Activated naive CD8-positive, alpha-beta T cell (primary cell): Measurements from ENCODE around the gene TMEM220.
A peak's percentile ranks its signal among the peaks of the same experiment; 100 is the strongest.
"Not testable (repeated sequence)": the region's sequence is repeated elsewhere in the genome, so short reads cannot be mapped to it uniquely, and the experiment has no call there.

ENCODE experiments used
- H3K27ac Mint-ChIP-seq: one replicate; pipeline ENCODE4 v1.8.0; 2021; ENCODE audit warnings: mixed read lengths
- H3K27me3 Mint-ChIP-seq: one replicate; pipeline ENCODE4 v1.8.0; 2021; ENCODE audit warnings: mixed read lengths
- H3K36me3 Mint-ChIP-seq: one replicate; pipeline ENCODE4 v1.8.0; 2021; ENCODE audit warnings: mixed read lengths
- H3K4me1 Mint-ChIP-seq: one replicate; pipeline ENCODE4 v1.8.0; 2021; ENCODE audit warnings: low read depth, mixed read lengths
- H3K4me3 Mint-ChIP-seq: one replicate; pipeline ENCODE4 v1.8.0; 2021; ENCODE audit warnings: mild to moderate bottlenecking, mixed read lengths
- H3K9me3 Mint-ChIP-seq: one replicate; pipeline ENCODE4 v1.8.0; 2021; ENCODE audit warnings: low read depth, mixed read lengths

The TMEM220 gene

DNA sequence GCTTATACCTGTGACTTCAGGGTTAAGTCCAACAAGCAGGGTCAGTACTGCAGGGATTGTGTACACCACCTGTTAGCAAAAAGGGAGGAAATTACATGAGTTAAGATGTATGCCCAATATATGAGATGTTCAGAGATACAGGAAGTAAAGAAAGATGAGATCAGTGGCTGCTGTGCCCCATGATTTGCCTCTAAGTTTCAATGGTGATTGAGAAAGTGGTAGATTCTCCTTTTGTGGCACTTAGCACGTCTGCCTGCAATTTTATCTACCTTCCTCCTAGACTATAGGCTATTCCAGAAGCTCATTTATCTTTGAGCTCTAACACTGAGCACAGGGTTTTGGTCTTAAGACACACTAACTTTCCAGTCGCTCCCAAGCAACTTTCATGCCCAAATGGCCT, 3.6 kb downstream of the TMEM220 start:
- H3K27ac Mint-ChIP-seq = peak overlapping the region; percentile 70
- no peaks in the 10 kb centered on the region for H3K9me3 Mint-ChIP-seq
- no peak overlapping the region for H3K4me3 Mint-ChIP-seq
- no peaks in the 10 kb centered on the region for H3K36me3 Mint-ChIP-seq
- H3K4me1 Mint-ChIP-seq = peaks cover 25% of the 10 kb centered on the region
- H3K27me3 Mint-ChIP-seq = no peaks in the 10 kb centered on the region

DNA sequence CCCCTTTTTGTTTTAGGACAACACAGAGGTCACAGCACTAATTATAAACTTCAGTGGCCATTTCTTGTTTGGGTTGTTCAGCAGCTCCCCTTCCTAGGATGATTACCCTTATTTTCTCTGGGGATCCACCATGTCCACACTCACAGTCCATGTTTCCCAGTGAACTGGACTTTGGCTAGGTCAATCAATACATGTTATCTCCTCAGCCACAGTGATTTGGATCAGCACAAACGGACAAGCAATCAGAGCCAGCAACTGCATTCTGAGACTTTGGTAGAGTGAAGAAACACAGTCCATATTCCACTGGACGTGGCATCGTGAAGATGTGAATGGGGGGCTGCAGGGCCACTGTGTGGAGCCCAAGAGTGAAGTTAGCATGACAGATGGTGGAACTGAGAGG, 4.6 kb downstream of the TMEM220 start:
- Mint-ChIP-seq H3K27ac (peak overlapping the region; percentile 65), H3K36me3 (no peaks in the 10 kb centered on the region), H3K4me3 (no peak overlapping the region), H3K4me1 (peaks cover 19% of the 10 kb centered on the region), H3K9me3 (no peaks in the 10 kb centered on the region), H3K27me3 (no peaks in the 10 kb centered on the region)

DNA sequence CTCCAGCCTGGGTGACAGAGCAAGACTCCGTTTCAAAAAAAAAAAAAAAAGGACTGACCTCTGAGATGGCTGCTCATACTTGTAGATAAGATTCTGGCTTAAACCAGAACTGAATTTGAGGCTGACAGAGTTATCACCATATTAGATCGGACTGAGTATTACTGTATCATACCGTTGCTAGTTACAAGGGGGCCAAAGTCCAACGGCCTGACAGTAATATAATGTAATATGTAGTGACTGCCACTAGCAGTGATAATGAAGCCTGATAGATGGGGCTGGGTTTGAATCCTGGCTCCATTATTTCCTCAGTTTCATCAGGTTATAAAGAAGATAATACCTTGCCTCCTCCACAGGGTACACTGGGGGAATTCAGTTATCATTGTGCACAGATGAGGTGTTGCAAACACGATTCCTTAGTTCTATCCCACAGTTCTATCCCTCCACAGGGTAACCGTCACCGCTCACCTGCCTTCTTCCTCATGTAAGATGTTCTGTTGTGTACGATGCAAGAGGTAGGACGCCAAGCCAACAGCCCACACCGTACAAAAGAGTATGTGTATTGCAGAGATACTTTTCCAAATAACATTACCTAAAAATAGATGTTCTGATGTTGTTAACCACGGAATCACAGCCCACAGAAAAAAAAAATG, 5.2 kb downstream of the TMEM220 start:
- peaks cover 17% of the 10 kb centered on the region for H3K4me1 Mint-ChIP-seq
- no peaks in the 10 kb centered on the region for H3K27me3 Mint-ChIP-seq
- no peaks in the 10 kb centered on the region for H3K9me3 Mint-ChIP-seq
- peak overlapping the region; percentile 65 for H3K27ac Mint-ChIP-seq
- no peak overlapping the region for H3K4me3 Mint-ChIP-seq
- no peaks in the 10 kb centered on the region for H3K36me3 Mint-ChIP-seq

DNA sequence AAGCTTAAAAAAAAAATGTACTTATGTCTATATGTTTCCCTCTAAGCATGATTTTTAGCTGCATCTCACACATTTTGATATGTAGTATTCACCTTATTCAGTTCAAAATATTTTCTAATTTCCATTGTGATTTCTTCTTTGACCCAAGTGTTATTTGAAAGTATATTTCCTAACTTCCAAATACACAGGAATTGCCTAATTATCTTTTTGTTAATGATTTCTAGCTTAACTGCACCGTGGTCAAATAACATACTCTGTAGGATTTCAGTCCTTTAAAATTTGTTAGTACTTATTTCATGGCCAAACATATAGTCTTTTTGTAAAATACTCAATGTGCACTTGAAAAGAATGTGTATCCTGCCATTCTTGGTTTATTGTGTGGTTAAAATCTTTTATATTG, 11.3 kb downstream of the TMEM220 start:
- Mint-ChIP-seq H3K9me3 (no peaks in the 10 kb centered on the region), H3K36me3 (peaks cover 12% of the 10 kb centered on the region), H3K27ac (peak overlapping the region; percentile 81), H3K4me1 (peaks cover 9% of the 10 kb centered on the region), H3K4me3 (no peak overlapping the region), H3K27me3 (no peaks in the 10 kb centered on the region)

DNA sequence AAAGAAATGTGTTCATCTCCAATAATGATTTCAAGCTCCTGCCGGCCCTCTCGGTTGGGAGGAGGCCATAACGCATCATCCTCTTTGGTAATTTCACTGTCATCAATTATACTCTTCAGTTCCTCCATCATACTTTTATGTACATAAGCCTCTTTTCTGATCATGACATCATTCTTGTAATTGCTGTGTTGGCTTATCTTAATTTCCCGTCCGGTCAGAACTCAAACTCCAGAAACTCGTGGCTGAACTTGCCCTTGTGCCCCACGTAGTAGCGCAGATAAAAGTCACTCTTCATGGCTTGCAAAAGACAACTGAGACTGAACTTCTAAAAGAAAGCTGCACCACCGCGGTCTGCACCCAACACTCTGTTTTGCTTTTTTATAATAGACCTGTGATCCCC, 13.6 kb downstream of the TMEM220 start:
- Mint-ChIP-seq H3K9me3 (no peaks in the 10 kb centered on the region), H3K4me3 (no peak overlapping the region), H3K27ac (peak overlapping the region; percentile 79), H3K36me3 (peaks cover 14% of the 10 kb centered on the region), H3K27me3 (no peaks in the 10 kb centered on the region), H3K4me1 (peaks cover 9% of the 10 kb centered on the region)

DNA sequence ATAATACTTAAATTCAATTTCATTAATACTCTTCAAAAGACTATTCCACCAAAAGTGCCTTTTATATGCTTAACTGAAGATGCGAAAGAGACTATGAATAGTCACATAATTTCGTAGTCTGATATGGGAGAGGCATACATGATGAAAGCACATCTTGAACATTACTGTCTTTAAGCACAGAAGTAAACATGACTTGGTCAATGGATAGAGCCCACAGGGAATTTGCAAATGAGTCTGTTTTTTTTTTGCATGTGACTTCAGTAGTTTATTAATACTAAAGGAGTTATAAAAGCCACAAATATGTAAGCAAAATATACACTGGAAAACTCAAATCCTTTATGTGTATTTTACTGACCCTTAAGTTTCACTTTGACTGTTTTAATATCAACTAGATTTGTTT, 16.5 kb downstream of the TMEM220 start:
- Mint-ChIP-seq H3K4me1 (peaks cover 18% of the 10 kb centered on the region), H3K4me3 (no peak overlapping the region), H3K27ac (peak overlapping the region; percentile 22), H3K9me3 (no peaks in the 10 kb centered on the region), H3K36me3 (peaks cover 18% of the 10 kb centered on the region), H3K27me3 (no peaks in the 10 kb centered on the region)

DNA sequence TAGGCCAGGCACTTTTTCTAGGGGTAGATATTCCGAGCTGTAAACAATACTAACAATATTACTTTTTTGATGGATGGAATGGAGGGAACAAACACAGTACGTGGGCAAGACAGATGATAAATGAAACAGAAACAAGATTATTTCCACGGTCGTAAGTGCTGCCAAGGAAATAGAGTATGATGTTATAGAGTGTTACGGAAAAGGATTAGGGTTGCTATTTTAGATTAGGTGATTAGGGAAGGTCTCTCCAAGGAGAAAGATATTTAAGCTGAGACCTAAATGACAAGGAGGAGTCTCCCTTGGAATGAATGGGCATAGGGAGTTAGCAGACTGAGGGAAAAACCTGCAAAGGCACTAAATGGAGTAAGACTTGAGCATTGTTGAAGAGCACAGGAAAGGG, 24.1 kb downstream of the TMEM220 start:
- H3K27me3 Mint-ChIP-seq = no peaks in the 10 kb centered on the region
- peaks cover 11% of the 10 kb centered on the region for H3K36me3 Mint-ChIP-seq
- peaks cover 70% of the 10 kb centered on the region for H3K4me1 Mint-ChIP-seq
- no peak overlapping the region for H3K4me3 Mint-ChIP-seq
- no peaks in the 10 kb centered on the region for H3K9me3 Mint-ChIP-seq
- H3K27ac Mint-ChIP-seq = peak overlapping the region; percentile 82

DNA sequence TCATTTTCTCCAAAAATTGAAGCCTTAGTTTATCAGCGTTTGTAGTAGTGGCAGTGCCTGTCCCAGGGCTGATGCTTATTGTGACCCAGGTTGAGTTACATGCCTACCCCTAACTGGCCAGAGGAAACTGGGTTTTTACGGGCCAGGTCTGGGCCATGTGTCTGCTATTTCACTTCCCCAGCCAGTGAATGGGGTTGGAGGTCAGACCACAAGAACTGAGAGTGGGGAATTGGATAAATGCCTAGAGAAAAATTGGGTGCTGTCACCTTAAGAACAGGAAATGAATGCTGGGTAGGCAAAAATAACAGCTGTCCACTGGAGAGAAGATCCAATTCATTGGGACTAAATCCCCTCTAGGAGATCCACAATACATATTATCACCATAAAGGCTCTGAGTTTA, 27.2 kb downstream of the TMEM220 start:
- Mint-ChIP-seq H3K9me3 (no peaks in the 10 kb centered on the region), H3K4me1 (peaks cover 73% of the 10 kb centered on the region), H3K27me3 (no peaks in the 10 kb centered on the region), H3K36me3 (peaks cover 10% of the 10 kb centered on the region), H3K27ac (peak overlapping the region; percentile 82), H3K4me3 (peak overlapping the region; percentile 64)

DNA sequence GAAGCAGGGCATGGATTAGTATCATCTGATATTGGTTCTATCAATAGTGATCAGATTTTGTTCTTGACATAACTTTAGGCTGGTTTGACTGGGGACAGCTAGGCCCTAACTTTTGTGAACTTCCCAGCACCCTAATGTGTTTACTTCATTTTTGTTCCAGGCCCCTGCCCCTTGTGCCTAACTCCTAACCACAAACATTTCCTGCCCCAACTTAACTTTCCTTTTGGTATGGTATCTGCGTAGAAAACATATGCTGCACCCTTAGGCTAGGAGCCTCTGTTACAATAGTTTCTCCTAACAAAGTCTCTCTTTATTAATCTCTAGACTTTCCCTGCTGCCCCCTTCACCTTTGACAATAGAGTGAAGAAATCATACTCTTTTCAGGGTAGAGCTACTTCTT, 30.0 kb downstream of the TMEM220 start:
- no peaks in the 10 kb centered on the region for H3K27me3 Mint-ChIP-seq
- peaks cover 69% of the 10 kb centered on the region for H3K4me1 Mint-ChIP-seq
- peaks cover 11% of the 10 kb centered on the region for H3K36me3 Mint-ChIP-seq
- H3K27ac Mint-ChIP-seq = peak overlapping the region; percentile 97
- H3K9me3 Mint-ChIP-seq = no peaks in the 10 kb centered on the region
- H3K4me3 Mint-ChIP-seq = peak overlapping the region; percentile 85

DNA sequence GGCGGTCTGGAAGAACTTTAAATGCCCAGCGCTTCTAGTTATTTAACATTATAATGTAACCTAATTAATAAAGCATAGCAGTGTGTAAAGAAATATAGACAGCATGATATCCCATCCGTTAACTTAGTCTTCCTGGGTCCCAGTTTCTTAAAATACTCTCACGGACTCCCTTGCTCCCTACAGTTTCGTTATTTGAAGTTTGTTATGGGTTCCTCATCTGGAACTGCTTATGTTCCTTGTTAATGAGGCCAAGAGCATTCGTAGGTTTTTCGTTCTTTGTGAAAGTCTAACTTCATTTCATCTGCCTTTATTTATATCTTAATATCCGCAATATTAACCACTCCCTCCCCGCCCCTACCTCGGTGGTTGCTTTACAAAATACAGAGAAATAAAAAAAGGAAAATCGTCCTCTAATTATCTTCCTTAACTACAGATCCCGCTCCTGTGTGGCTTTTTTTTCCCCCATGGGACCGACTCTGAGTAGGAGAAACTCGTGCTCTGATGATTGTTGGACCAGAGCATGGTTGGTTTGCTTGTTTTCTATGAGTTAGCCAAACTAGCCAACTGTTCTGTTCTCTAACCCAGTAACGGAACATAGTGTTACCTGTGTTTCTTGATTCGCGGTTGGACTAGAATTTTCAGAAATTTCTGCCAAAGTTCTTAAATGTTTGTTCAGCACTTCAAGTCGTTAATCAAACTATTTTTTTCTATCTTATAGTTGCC, 31.6 kb downstream of the TMEM220 start:
- H3K4me3 Mint-ChIP-seq = peak overlapping the region; percentile 98
- peak overlapping the region; percentile 95 for H3K27ac Mint-ChIP-seq
- H3K36me3 Mint-ChIP-seq = peaks cover 19% of the 10 kb centered on the region
- H3K4me1 Mint-ChIP-seq = peaks cover 65% of the 10 kb centered on the region
- no peaks in the 10 kb centered on the region for H3K27me3 Mint-ChIP-seq
- H3K9me3 Mint-ChIP-seq = no peaks in the 10 kb centered on the region

DNA sequence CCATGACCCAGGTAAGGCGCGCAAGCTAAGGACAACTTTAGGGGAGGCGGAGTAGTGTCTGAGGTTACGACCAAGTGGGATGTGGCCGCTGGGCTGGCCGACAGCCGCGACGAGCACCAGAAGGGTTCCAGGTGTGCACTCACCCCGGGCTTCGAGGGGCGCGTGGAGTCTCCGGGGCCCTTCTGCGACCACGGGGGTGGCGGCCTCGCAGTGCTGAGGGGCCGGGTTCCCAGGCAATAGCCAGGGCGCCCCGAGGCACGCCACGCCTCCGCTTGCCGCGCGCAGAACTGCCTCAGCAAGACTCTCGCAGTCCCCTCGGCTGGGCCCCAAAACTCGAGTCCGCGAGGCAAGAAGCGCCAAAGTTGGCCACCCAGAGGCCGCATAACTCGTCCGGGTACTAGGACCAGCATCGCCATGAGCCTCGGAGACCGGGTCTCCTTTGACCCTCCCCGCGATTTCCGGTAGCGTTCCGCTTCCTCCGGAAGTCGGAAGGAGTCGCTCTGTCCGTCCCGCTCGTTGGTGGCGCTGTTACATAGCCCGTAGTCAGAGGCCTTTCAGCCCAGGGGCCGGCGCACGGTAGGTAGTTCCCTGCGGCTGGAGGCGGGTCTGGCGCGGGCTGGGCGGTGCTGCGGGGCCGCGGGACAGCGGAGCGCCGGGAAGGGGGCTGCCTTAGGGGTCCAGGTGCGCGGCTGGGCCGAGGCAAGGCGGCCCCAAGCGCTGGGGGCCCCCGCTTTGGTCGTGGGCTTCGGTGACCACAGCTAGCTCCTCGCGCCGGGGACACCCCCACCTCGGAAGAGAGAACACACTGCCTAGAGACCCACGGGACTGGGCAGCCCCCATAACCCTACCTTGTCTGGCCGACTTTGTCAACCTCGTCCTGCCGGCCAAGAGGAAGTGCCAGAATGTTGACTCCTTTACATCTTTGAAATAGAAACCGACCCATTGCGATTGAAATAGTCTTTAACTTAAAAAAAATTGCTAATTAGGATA, 32.4 kb downstream of the TMEM220 start, which contains the start of the genes ADPRM and SCO1:
Gene ADPRM (plus strand): TSS at position 503 of the 990 bp plus-strand sequence. CDS start 7,333 bp downstream, outside the sequence.
Gene SCO1 (minus strand): TSS at position 442 of the 990 bp plus-strand sequence. CDS start 26 bp downstream, at position 416.
- Mint-ChIP-seq H3K9me3 (no peaks in the 10 kb centered on the region), H3K4me1 (peaks cover 59% of the 10 kb centered on the region), H3K36me3 (peaks cover 17% of the 10 kb centered on the region), H3K27ac (peak within 1 kb of the TSS; percentile 95), H3K27me3 (no peaks in the 10 kb centered on the region), H3K4me3 (peak within 1 kb of the TSS; percentile 98)

DNA sequence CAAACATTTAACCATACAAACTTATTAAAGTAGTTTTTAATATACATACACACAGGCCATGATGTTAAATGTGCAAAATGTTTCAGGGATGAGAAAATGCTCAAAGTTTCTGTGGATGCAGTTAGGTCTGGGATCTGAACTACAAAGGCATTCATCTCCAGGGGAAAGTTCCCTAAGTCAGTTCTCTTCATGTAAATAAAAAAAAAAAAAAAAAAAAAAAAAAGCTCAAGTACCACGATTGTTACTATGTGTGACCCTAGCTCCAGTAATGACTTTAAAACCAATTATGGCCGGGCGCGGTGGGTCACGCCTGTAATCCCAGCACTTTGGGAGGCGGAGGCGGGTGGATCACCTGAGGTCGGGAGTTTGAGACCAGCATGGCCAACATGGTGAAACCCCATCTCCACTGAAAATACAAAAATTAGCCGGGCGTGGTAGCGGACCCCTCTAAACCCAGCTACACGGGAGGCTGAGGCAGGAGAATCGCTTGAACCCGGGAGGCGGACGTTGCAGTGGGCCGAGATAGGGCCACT, 33.9 kb downstream of the TMEM220 start:
- peak overlapping the region; percentile 98 for H3K4me3 Mint-ChIP-seq
- H3K36me3 Mint-ChIP-seq = peaks cover 19% of the 10 kb centered on the region
- H3K4me1 Mint-ChIP-seq = peaks cover 53% of the 10 kb centered on the region
- not testable (repeated sequence) for H3K9me3 Mint-ChIP-seq, H3K27me3 Mint-ChIP-seq, H3K27ac Mint-ChIP-seq

DNA sequence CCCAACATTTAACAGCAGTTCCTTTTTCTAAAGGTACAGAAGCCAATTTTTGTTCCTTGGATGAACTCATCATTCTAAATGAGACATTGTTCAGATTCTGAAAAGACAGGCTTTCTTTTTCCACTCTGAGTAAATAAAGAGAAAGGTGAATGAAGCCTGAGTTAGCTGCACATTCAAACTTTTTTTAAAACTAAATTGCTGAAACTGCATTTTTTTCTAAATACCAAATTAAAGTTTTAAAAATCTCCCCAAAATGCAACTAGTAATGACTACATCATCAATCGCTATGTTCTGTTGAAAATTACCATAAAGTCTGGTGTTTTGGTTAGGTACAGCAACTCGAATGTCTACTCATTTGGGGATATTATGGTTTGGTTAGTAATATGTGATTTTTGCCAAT, 42.3 kb downstream of the TMEM220 start:
- H3K4me3 Mint-ChIP-seq = no peak overlapping the region
- no peaks in the 10 kb centered on the region for H3K9me3 Mint-ChIP-seq
- H3K4me1 Mint-ChIP-seq = peaks cover 34% of the 10 kb centered on the region
- peaks cover 23% of the 10 kb centered on the region for H3K36me3 Mint-ChIP-seq
- no peaks in the 10 kb centered on the region for H3K27me3 Mint-ChIP-seq
- H3K27ac Mint-ChIP-seq = no peak overlapping the region

DNA sequence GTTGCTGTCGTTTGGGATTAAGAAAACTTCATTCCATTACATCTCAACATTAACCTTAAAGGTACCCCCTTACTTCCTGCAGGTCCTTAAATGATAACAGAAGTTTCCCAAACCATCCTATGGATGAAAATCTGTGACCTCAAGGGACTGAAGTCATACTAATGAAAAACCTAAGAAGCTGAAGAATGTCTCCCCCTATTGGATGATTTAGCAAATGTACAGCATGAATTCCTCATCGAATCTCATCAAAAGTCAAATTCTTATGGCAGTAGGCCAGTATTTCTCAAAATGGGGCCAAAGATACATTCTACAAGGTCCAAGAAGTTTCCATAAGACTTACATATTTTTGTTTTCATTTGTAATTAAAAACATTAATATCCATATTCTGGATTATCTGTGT, 46.0 kb downstream of the TMEM220 start:
- Mint-ChIP-seq H3K4me1 (peaks cover 11% of the 10 kb centered on the region), H3K9me3 (no peaks in the 10 kb centered on the region), H3K27ac (no peak overlapping the region), H3K27me3 (no peaks in the 10 kb centered on the region), H3K36me3 (peaks cover 15% of the 10 kb centered on the region), H3K4me3 (no peak overlapping the region)
